Transverse colon (tissue), 4 donors: Measurements from ENCODE around the gene CCT6B. TPM values are rescaled to one million over a fixed set of nuclear protein-coding genes. Genes with fewer than 3 reads are reported as not detected.

Experiments used
- DNase-seq: peaks from one replicate; pipeline ENCODE4 v3.0.0-alpha.2; 2019
- H3K27ac ChIP-seq, 4 donors: fragments of 200-600 bp; sonication (generic); 2 replicates each; pipeline ENCODE4 v1.5.1; 2016 to 2018; ENCODE audit warnings: inconsistent platforms in 4 of 4
- H3K27me3 ChIP-seq: fragments of 200-600 bp; sonication (generic); 2 replicates; pipeline ENCODE4 v1.5.1; 2017; ENCODE audit warnings: inconsistent platforms
- H3K36me3 ChIP-seq, 4 donors: fragments of 200-600 bp; sonication (generic); 2 replicates each; pipeline ENCODE4 v1.5.1; 2017 to 2019; ENCODE audit warnings: inconsistent platforms in 4 of 4
- H3K4me1 ChIP-seq, 4 donors: fragments of 200-600 bp; sonication (generic); 2 replicates each; pipeline ENCODE4 v1.5.1; 2017 to 2020; ENCODE audit warnings: inconsistent platforms in 4 of 4
- H3K4me3 ChIP-seq, 4 donors: fragments of 200-600 bp; sonication (generic); 1 replicate in 1 of 4; 2 replicates in 3 of 4; pipeline versions ENCODE4 v1.5.1 to v1.6.1; 2017 to 2019; ENCODE audit warnings: inconsistent platforms in 4 of 4
- H3K9me3 ChIP-seq, 2 donors: fragments of 200-600 bp; sonication (generic); 2 replicates each; pipeline ENCODE4 v1.5.1; 2017 to 2019; ENCODE audit warnings: inconsistent platforms in 2 of 2
- EP300 ChIP-seq: sonication (generic); formaldehyde crosslinking; IDR thresholded peaks from one replicate; pipeline ENCODE4 v1.6.1; 2017; ENCODE audit warnings: antibody characterized with exemption, low read depth
- POLR2A ChIP-seq: fragments of 450-650 bp; IDR thresholded peaks from one replicate; pipeline ENCODE4 v1.6.1; 2016; ENCODE audit warnings: antibody characterized with exemption, mild to moderate bottlenecking, moderate library complexity
- POLR2AphosphoS5 ChIP-seq, 3 donors: sonication (generic); formaldehyde crosslinking; IDR thresholded peaks; one replicate each; pipeline ENCODE4 v1.6.1; 2016; ENCODE audit warnings: antibody characterized with exemption in 3 of 3
- WGBS, 2 donors: methylation state at CpG; one replicate each; pipeline ENCODE4 v1.1.5; 2018; ENCODE audit warnings: low coverage in 1 of 2; 5-methylcytosine and 5-hydroxymethylcytosine counted together
- in situ Hi-C, 4 donors: fragments of 200-750 bp; cut with MboI; loops; one replicate each; pipeline versions ENCODE4 v1.15.0 to v1.15.1; 2017; ENCODE audit warnings: low sequenced_read_pairs in 3 of 4, low pct_ligation_motif_present in 1 of 4, low pct_unique_long_range_greater_than_20kb in 1 of 4
- intact Hi-C: fragments of 100-400 bp; cut with DNase I; formaldehyde crosslinking; loops from one replicate; pipeline ENCODE4 v1.15.1; 2023; ENCODE audit warnings: low total_unique reads
- total RNA-seq, 4 donors: library from RNA; depleted of rRNA; stranded (reverse); fragments of >200 nt; gene quantifications; one replicate each; pipeline ENCODE4 v1.1.0, GENCODE V29; 2016
- TF ChIP-seq, protein P1 (sequence below), 5 experiments: fragments of 200-600 bp in 3 of 5; fragments of 450-650 bp in 2 of 5; sonication (generic) in 3 of 5; IDR thresholded peaks; 1 replicate in 2 of 5; 2 replicates in 3 of 5; pipeline ENCODE4 v1.5.1; 2016 to 2017; ENCODE audit warnings: antibody characterized with exemption in 5 of 5, inconsistent platforms in 3 of 5, mild to moderate bottlenecking in 2 of 5, moderate library complexity in 1 of 5

The CCT6B gene
- total RNA-seq, 4 donors from 2014 or later, result 0.96 to 1.9 TPM; not detected in 2

DNA sequence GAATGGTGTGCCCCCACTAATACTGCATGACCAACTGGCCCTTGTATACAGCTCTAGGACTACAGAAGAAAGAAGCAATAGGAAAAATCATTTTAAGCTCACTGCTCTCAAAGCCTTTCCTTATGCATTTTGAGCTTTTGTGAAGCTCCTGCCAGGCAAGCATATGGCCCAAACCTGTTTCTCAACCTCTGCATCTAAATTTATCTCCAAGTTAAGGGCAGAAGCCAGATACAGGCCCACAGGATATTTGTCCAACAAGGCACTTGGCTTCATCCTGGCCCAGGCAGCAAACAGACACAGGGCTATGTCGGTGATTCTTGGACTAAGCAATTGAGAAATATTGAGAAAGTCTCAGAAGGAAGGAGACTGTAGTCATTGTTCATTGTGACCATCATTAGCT lies 43.9 kb downstream of the CCT6B start:
- in situ Hi-C loops, result no loop called here
- DNase-seq, result no peak
- TF ChIP-seq EP300 (no peak), POLR2A (no peak), POLR2AphosphoS5 (IDR thresholded peaks at IDR 0.05) (no peak)
- TF ChIP-seq, protein P1, sequence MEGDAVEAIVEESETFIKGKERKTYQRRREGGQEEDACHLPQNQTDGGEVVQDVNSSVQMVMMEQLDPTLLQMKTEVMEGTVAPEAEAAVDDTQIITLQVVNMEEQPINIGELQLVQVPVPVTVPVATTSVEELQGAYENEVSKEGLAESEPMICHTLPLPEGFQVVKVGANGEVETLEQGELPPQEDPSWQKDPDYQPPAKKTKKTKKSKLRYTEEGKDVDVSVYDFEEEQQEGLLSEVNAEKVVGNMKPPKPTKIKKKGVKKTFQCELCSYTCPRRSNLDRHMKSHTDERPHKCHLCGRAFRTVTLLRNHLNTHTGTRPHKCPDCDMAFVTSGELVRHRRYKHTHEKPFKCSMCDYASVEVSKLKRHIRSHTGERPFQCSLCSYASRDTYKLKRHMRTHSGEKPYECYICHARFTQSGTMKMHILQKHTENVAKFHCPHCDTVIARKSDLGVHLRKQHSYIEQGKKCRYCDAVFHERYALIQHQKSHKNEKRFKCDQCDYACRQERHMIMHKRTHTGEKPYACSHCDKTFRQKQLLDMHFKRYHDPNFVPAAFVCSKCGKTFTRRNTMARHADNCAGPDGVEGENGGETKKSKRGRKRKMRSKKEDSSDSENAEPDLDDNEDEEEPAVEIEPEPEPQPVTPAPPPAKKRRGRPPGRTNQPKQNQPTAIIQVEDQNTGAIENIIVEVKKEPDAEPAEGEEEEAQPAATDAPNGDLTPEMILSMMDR (IDR thresholded peaks at IDR 0.05), result no peak
- no peak overlapping the region for H3K4me3 ChIP-seq
- intact Hi-C loops, result no loop called here
- no peaks in the 10 kb centered on the region for H3K4me1 ChIP-seq
- H3K27ac ChIP-seq, result no peak overlapping the region
- no peaks in the 10 kb centered on the region for H3K27me3 ChIP-seq
- 89 to 100% methylated on average over 1 of the region's 1 CpG for WGBS, 2 donors
- no peaks in the 10 kb centered on the region for H3K9me3 ChIP-seq
- H3K36me3 ChIP-seq, result no peaks in the 10 kb centered on the region

DNA sequence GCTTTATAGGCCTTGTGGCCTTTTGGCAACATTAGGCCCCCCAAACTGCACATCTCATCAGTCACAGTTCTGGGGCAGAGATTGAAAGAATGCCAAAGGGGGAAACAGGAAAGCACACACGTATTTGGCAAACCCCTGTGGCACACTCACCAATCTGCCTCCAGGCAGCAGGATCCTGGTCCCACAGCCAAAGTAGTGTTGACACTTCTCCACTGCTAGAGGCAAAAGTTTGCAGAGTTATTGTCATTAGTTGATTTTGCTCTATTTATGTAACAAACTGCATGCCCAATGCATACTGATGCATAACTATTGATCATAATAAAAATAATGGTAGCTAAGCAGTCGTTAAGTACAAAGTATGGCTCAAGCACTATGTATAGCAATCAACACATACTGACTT lies 45.1 kb downstream of the CCT6B start:
- Histone ChIP-seq H3K4me1 (no peaks in the 10 kb centered on the region), H3K36me3 (no peaks in the 10 kb centered on the region), H3K27ac (no peak overlapping the region), H3K27me3 (no peaks in the 10 kb centered on the region), H3K4me3 (no peak overlapping the region), H3K9me3 (no peaks in the 10 kb centered on the region)
- intact Hi-C loops (no loop called here), in situ Hi-C loops (no loop called here)
- 76 to 88% methylated on average over 1 to 2 of the region's 2 CpGs for WGBS, 2 donors
- no peak for DNase-seq
- TF ChIP-seq POLR2A (no peak), POLR2AphosphoS5 (IDR thresholded peaks at IDR 0.05) (no peak), EP300 (no peak)
- TF ChIP-seq, protein P1 (IDR thresholded peaks at IDR 0.05), result no peak

DNA sequence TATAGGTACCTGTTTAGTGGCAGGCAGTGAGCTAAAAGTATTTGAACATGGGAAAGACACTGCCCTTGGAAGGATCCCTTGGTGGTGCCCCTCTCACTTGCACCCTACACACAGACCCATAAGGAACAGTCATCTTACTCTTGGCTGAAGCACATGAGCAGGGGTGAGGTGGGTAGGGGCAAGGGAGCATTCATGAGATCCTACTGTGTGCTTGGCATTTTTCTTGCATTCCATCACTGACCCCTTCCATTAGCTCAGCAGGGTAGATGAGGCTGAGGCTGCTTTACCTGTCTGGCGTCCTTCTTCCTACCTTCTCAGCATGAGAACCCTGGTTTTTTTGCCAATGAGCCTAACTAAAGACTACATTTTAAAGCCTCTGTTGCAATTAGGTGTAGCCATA lies 48.3 kb downstream of the CCT6B start:
- WGBS, 2 donors, result 80 to 81% methylated on average over 1 of the region's 1 CpG
- no peaks in the 10 kb centered on the region for H3K9me3 ChIP-seq
- no peak for DNase-seq
- no peak overlapping the region for H3K27ac ChIP-seq
- no peaks in the 10 kb centered on the region for H3K27me3 ChIP-seq
- TF ChIP-seq POLR2A (no peak), POLR2AphosphoS5 (IDR thresholded peaks at IDR 0.05) (no peak), EP300 (no peak)
- TF ChIP-seq, protein P1 (IDR thresholded peaks at IDR 0.05), result no peak
- intact Hi-C loops (no loop called here), in situ Hi-C loops (no loop called here)
- no peaks in the 10 kb centered on the region for H3K4me1 ChIP-seq
- H3K36me3 ChIP-seq, result no peaks in the 10 kb centered on the region
- no peak overlapping the region for H3K4me3 ChIP-seq

DNA sequence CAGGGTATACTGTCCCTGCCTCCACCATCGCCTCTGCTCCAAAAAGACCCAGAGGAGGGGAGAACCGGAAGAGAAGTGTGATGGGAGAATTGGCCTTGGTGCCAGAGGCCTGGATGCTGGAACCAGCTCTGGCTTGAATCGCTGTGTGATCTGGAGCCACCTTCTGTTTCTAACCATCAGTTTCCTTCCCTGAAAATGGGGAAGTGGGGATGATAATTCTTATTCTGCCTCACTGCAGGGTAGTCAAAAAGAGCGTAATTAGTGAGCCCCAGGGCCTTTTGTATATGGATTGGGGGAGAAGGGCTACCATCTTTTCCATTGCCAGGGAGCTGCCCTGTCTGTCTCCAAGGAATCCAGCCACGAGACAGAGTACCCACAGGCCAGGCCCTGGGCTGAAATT lies 52.2 kb downstream of the CCT6B start:
- TF ChIP-seq POLR2A (no peak), POLR2AphosphoS5 (IDR thresholded peaks at IDR 0.05) (no peak), EP300 (no peak)
- TF ChIP-seq, protein P1 (IDR thresholded peaks at IDR 0.05), result no peak
- Histone ChIP-seq H3K27ac (no peak overlapping the region), H3K4me3 (no peak overlapping the region), H3K4me1 (no peaks in the 10 kb centered on the region), H3K27me3 (no peaks in the 10 kb centered on the region), H3K36me3 (no peaks in the 10 kb centered on the region), H3K9me3 (no peaks in the 10 kb centered on the region)
- DNase-seq, result no peak
- 48 to 71% methylated on average over 2 to 5 of the region's 5 CpGs for WGBS, 2 donors
- intact Hi-C loops (no loop called here), in situ Hi-C loops (no loop called here)
